ENCODE data around the gene PDXK. TPM values are rescaled to one million over a fixed set of nuclear protein-coding genes. Genes with fewer than 3 reads are reported as not detected.

The PDXK gene
- total RNA-seq, 2 donors from 2014 or later = 155 to 188 TPM

GRCh38 chr21:43775795-43776430, 57.0 kb downstream of the PDXK start, which contains the start of gene CSTB:
Gene CSTB, minus strand, starts transcription at chr21:43776308. Its CDS starts 39 bp downstream, at chr21:43776269.
- H3K4me3 ChIP-seq = peak within 1 kb of the TSS; percentile 86
- peak; percentile 90 for DNase-seq
- peak within 1 kb of the TSS; percentile 85 to 94 for H3K9ac ChIP-seq (ENCODE audit: low read depth in 2 of 2, low read length in 2 of 2)
- H3K9me3 ChIP-seq = no peaks in the 10 kb centered on the region
- no peaks in the 10 kb centered on the region for H3K27me3 ChIP-seq
- intact Hi-C loops (cut with DNase I) = no loop called here
- H3K36me3 ChIP-seq = peaks cover 7% of the 10 kb centered on the region
- H3K27ac ChIP-seq = peak within 1 kb of the TSS; percentile 90
- H3K4me1 ChIP-seq = peaks cover 10% of the 10 kb centered on the region
- TF ChIP-seq CTCF (IDR thresholded peaks at IDR 0.05) = no peak

GRCh38 chr21:43777953-43778352, 59.0 kb downstream of the PDXK start:
- H3K9ac ChIP-seq (ENCODE audit: low read depth in 2 of 2, low read length in 2 of 2) = peak overlapping the region in 1 of 2 donors; percentile 55
- H3K4me3 ChIP-seq = no peak overlapping the region
- intact Hi-C loops (cut with DNase I) = no loop called here
- no peaks in the 10 kb centered on the region for H3K9me3 ChIP-seq
- peaks cover 7% of the 10 kb centered on the region for H3K36me3 ChIP-seq
- no peak for TF ChIP-seq CTCF (IDR thresholded peaks at IDR 0.05)
- peaks cover 10% of the 10 kb centered on the region for H3K4me1 ChIP-seq
- no peak for DNase-seq
- H3K27ac ChIP-seq = no peak overlapping the region
- H3K27me3 ChIP-seq = no peaks in the 10 kb centered on the region

GRCh38 chr21:43778469-43779335, 59.8 kb downstream of the PDXK start:
- peaks cover 10% of the 10 kb centered on the region for H3K4me1 ChIP-seq
- intact Hi-C loops (cut with DNase I) = no loop called here
- peak overlapping the region; percentile 24 for H3K27ac ChIP-seq
- H3K27me3 ChIP-seq = no peaks in the 10 kb centered on the region
- peak overlapping the region; percentile 3 to 55 for H3K9ac ChIP-seq (ENCODE audit: low read depth in 2 of 2, low read length in 2 of 2)
- H3K36me3 ChIP-seq = no peaks in the 10 kb centered on the region
- H3K4me3 ChIP-seq = no peak overlapping the region
- H3K9me3 ChIP-seq = no peaks in the 10 kb centered on the region
- peak; percentile 29 for DNase-seq
- no peak for TF ChIP-seq CTCF (IDR thresholded peaks at IDR 0.05)

- Histone ChIP-seq H3K27me3 (no peaks in the 10 kb centered on the region), H3K27ac (no peak overlapping the region), H3K9ac (ENCODE audit: low read depth in 2 of 2, low read length in 2 of 2) (no peak overlapping the region), H3K36me3 (no peaks in the 10 kb centered on the region), H3K9me3 (no peaks in the 10 kb centered on the region), H3K4me3 (no peak overlapping the region), H3K4me1 (peaks cover 9% of the 10 kb centered on the region)
- no peak for DNase-seq
- intact Hi-C loops (cut with DNase I) = no loop called here
- TF ChIP-seq CTCF (IDR thresholded peaks at IDR 0.05) = no peak
These were observed 60.7 kb downstream of the PDXK start for GRCh38 chr21:43779660-43780059.

GRCh38 chr21:43781846-43782245, 62.9 kb downstream of the PDXK start:
- H3K36me3 ChIP-seq = no peaks in the 10 kb centered on the region
- no peak for DNase-seq
- no peak overlapping the region for H3K9ac ChIP-seq (ENCODE audit: low read depth in 2 of 2, low read length in 2 of 2)
- H3K4me3 ChIP-seq = no peak overlapping the region
- intact Hi-C loops (cut with DNase I) = no loop called here
- H3K27me3 ChIP-seq = no peaks in the 10 kb centered on the region
- peaks cover 3% of the 10 kb centered on the region for H3K4me1 ChIP-seq
- H3K27ac ChIP-seq = no peak overlapping the region
- no peaks in the 10 kb centered on the region for H3K9me3 ChIP-seq
- no peak for TF ChIP-seq CTCF (IDR thresholded peaks at IDR 0.05)

Data from colonic mucosa (tissue), 4 donors.